ENCODE data around the gene CDC42BPA.

DNA sequence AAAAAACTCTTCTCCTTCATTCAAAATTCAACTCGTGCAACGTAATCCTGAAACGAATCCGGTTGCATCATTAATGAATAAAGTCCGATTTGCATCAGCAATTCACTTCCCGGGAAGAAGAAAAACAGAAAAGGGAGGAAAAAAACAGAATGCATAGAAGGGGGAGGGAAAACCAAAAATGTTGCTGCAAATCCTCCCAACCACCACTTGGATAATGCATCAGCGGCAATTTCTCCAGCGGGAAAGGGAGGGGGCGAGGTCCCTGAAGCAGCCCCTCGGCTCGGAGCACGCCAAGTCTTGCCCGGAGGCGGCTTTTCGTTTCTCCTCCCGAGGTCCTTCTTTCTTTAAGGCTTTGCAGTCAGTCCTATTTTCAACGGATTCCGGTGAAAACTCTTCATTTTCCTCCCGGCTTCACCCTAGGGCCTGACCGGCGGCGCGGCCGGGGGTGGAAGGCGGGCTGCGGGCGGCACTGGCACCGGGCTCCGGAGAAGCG is 723 bp downstream of the CDC42BPA start:
- peak; percentile 14 to 76 (median 22) for TF ChIP-seq CTCF (IDR thresholded peaks at IDR 0.05)
- TF ChIP-seq POLR2A (IDR thresholded peaks at IDR 0.05), result no peak
- peak; percentile 27 to 55 (median 30) for TF ChIP-seq POLR2AphosphoS5 (IDR thresholded peaks at IDR 0.05)
